HepG2 (cell line): ENCODE measurements around the gene C2orf78. TPM values are rescaled to one million over a fixed set of nuclear protein-coding genes. Genes with fewer than 3 reads are reported as not detected.

Experiments
- ATAC-seq: fragments of 200-7000 bp; cut with Tn5 transposase; 3 replicates; pipeline ENCODE4 v1.9.1; 2020; ENCODE audit warnings: mild to moderate bottlenecking, moderate library complexity
- BruUV-seq: library from RNA; stranded (reverse); fragments of 400-500 nt; replicated peaks from 2 replicates; lab custom pipeline; 2021; lab: Mats Ljungman, UMichigan
- CTCF ChIA-PET: fragments of 300-600 bp; formaldehyde crosslinking; extraction: SDS; loops from one replicate; lab custom pipeline; 2021; ENCODE audit warnings: low total read pairs, inconsistent platforms, low intra/inter-chr PET ratio; lab: Yijun Ruan, JAX
- POLR2A ChIA-PET: fragments of 350-600 bp; sonication (Branson Sonifier 250); formaldehyde crosslinking; loops from one replicate; lab custom pipeline; 2020; ENCODE audit warnings: antibody characterized with exemption, inconsistent platforms; lab: Yijun Ruan, JAX
- DNase-seq: peaks from one replicate; pipeline ENCODE4 v3.0.0-alpha.2; 2015; ENCODE audit warnings: low spot score
- FAIRE-seq: peaks from 3 replicates; lab custom pipeline; 2011; peaks lifted over from hg19 to GRCh38; lab: Jason Lieb, UNC
- H2AFZ ChIP-seq: one replicate; pipeline ENCODE4 v1.6.1; 2011; ENCODE audit warnings: low read length, inconsistent platforms
- H3K27ac ChIP-seq: fragments of 300-600 bp; 3 replicates; pipeline ENCODE4 v1.8.0; 2011; ENCODE audit warnings: mixed run types, mild to moderate bottlenecking, mixed read lengths, low read length, inconsistent platforms; ENCODE audit not compliant: insufficient read depth; ENCODE audit errors: extremely low read length
- H3K27me3 ChIP-seq, 2 experiments: fragments of 200-600 bp in 1 of 2; 2 replicates in 1 of 2; 3 replicates in 1 of 2; pipeline versions ENCODE4 v1.6.0 to v1.8.0; 2011; ENCODE audit warnings: low read length in 2 of 2, mild to moderate bottlenecking in 2 of 2, moderate library complexity in 2 of 2, inconsistent platforms in 1 of 2; ENCODE audit not compliant: insufficient read depth in 2 of 2, control insufficient read depth in 1 of 2
- H3K36me3 ChIP-seq, 2 experiments: fragments of 200-600 bp in 1 of 2; replicated peaks in 1 of 2; 2 replicates in 1 of 2; 3 replicates in 1 of 2; pipeline versions ENCODE4 v1.5.1 to v1.8.0; 2011; ENCODE audit warnings: low read length in 2 of 2, inconsistent platforms in 1 of 2; ENCODE audit not compliant: insufficient read depth in 2 of 2, control insufficient read depth in 1 of 2
- H3K4me1 ChIP-seq: 2 replicates; pipeline ENCODE4 v1.5.1; 2012; ENCODE audit warnings: low read length, inconsistent platforms; ENCODE audit not compliant: insufficient read depth
- H3K4me2 ChIP-seq: 2 replicates; pipeline ENCODE4 v1.6.0; 2011; ENCODE audit warnings: low read depth, low read length, inconsistent platforms
- H3K4me3 ChIP-seq, 3 experiments: fragments of 200-600 bp in 1 of 3; sonication (generic), shearing (Covaris generic) in 1 of 3; replicated peaks in 1 of 3; 2 replicates each; pipeline ENCODE4 v1.5.1; 2011 to 2016; ENCODE audit warnings: low read length in 3 of 3, inconsistent platforms in 2 of 3, low read depth in 2 of 3, mild to moderate bottlenecking in 2 of 3, control low read depth in 1 of 3, mixed read lengths in 1 of 3; ENCODE audit not compliant: insufficient read depth in 1 of 3
- H3K79me2 ChIP-seq: one replicate; pipeline ENCODE4 v1.6.1; 2011; ENCODE audit warnings: low read length, inconsistent platforms; ENCODE audit not compliant: insufficient read depth
- H3K9ac ChIP-seq: 2 replicates; pipeline ENCODE4 v1.6.0; 2011; ENCODE audit warnings: mild to moderate bottlenecking, low read depth, low read length, inconsistent platforms; ENCODE audit not compliant: insufficient read depth
- H3K9me3 ChIP-seq: 2 replicates; pipeline ENCODE4 v1.5.1; 2012; ENCODE audit warnings: mild to moderate bottlenecking, low read length
- H4K20me1 ChIP-seq: 2 replicates; pipeline ENCODE4 v1.6.0; 2011; ENCODE audit warnings: inconsistent platforms, mild to moderate bottlenecking, low read length, moderate library complexity; ENCODE audit not compliant: insufficient read depth
- AGO1 ChIP-seq: fragments of 200-400 bp; formaldehyde crosslinking; IDR thresholded peaks from 2 replicates; pipeline ENCODE4 v1.6.1; 2017; ENCODE audit warnings: mild to moderate bottlenecking, low read depth, low read length, moderate library complexity; ENCODE audit not compliant: poor library complexity, severe bottlenecking
- AHDC1 ChIP-seq: sonication (generic); formaldehyde crosslinking; IDR thresholded peaks from 2 replicates; pipeline ENCODE4 v1.5.1; 2020; ENCODE audit warnings: mild to moderate bottlenecking, missing genetic modification reagents, borderline replicate concordance
- CREBL2 ChIP-seq: sonication (generic); formaldehyde crosslinking; IDR thresholded peaks from 2 replicates; pipeline ENCODE4 v1.8.1; 2023; ENCODE audit warnings: missing genetic modification reagents, mild to moderate bottlenecking, borderline replicate concordance
- HHEX ChIP-seq: IDR thresholded peaks from 2 replicates; pipeline ENCODE4 v1.6.1; 2016; ENCODE audit warnings: control low read depth
- HMG20A ChIP-seq: IDR thresholded peaks from 2 replicates; pipeline ENCODE4 v1.6.1; 2016; ENCODE audit warnings: borderline replicate concordance
- HOXA3 ChIP-seq: sonication (generic); formaldehyde crosslinking; IDR thresholded peaks from 2 replicates; pipeline ENCODE4 v1.5.0; 2020; ENCODE audit warnings: missing genetic modification reagents
- PAX8 ChIP-seq: sonication (generic); formaldehyde crosslinking; IDR thresholded peaks from 2 replicates; pipeline ENCODE4 v1.8.0; 2022; ENCODE audit warnings: mild to moderate bottlenecking, missing genetic modification reagents, borderline replicate concordance
- SKI ChIP-seq: fragments of 450-650 bp; IDR thresholded peaks from one replicate; pipeline ENCODE4 v1.6.1; 2018; ENCODE audit warnings: mild to moderate bottlenecking; ENCODE audit not compliant: partially characterized antibody
- SP2 ChIP-seq: sonication (generic); formaldehyde crosslinking; IDR thresholded peaks from 2 replicates; pipeline ENCODE4 v1.5.1; 2020; ENCODE audit warnings: mild to moderate bottlenecking, missing genetic modification reagents
- ZFYVE20 ChIP-seq: sonication (generic); formaldehyde crosslinking; IDR thresholded peaks from 2 replicates; pipeline ENCODE4 v1.8.0; 2023; ENCODE audit warnings: low read depth, mild to moderate bottlenecking, moderate library complexity, missing genetic modification reagents, borderline replicate concordance
- ZSCAN29 ChIP-seq: sonication (generic); formaldehyde crosslinking; conservative IDR thresholded peaks from 2 replicates; pipeline ENCODE4 v1.4.0; 2020; ENCODE audit warnings: mild to moderate bottlenecking, missing genetic modification reagents
- WGBS: methylation state at CpG from one replicate; pipeline ENCODE4 v1.1.6; 2017; ENCODE audit warnings: low lambda C conversion rate; 5-methylcytosine and 5-hydroxymethylcytosine counted together
- in situ Hi-C: cut with HindIII; loops from 2 replicates; pipeline ENCODE4 v1.10.0; 2017; ENCODE audit warnings: low pct_unique_long_range_greater_than_20kb; ENCODE audit not compliant: extremely low pct_ligation_motif_present
- intact Hi-C: fragments of 100-400 bp; cut with micrococcal nuclease; formaldehyde crosslinking; loops from one replicate; pipeline ENCODE4 v1.10.0; 2022; ENCODE audit not compliant: unreplicated experiment
- polyA plus RNA-seq, 8 experiments: library from polyadenylated mRNA; depleted of rRNA in 3 of 8; stranded (reverse) in 7 of 8; unstranded in 1 of 8; fragments of >200 nt; fragmentation: Illumina TruSeq in 4 of 8; extraction: Trizol in 4 of 8; gene quantifications; 2 replicates each; pipeline versions ENCODE4 v1.2.1 to v1.2.3, GENCODE V29; 2011 to 2016; ENCODE audit warnings: low read depth in 4 of 8, missing spikeins in 1 of 8, mixed read lengths in 1 of 8; ENCODE audit not compliant: insufficient read depth in 1 of 8
- total RNA-seq, 5 experiments: library from RNA; depleted of rRNA; stranded (reverse); fragments of >200 nt; fragmentation: Illumina TruSeq; extraction: Trizol; gene quantifications; 2 replicates each; pipeline ENCODE4 v1.2.3, GENCODE V29; 2016; ENCODE audit warnings: low read depth in 1 of 5

Gene C2orf78
- total and polyA plus RNA-seq, 2 of the 13 experiments (the other 11 are each of a cell fraction or from before 2014, with no cell fraction given), result not detected

- peaks cover 0 to 4% of the 10 kb centered on the region in 2 experiments; a peak in 1 of 5 replicates for H3K27me3 ChIP-seq
- FAIRE-seq, result no peak
- intact Hi-C loops (no loop called here), in situ Hi-C loops (no loop called here)
- H3K9me3 ChIP-seq, result 0 out of 2 replicates have a peak, but pooled peaks cover 6% of the 10 kb centered on the region
- BruUV-seq, result no TSS peak
- peaks cover 17% of the 10 kb centered on the region; the same call in 1 of the 2 replicates for H3K4me1 ChIP-seq
- POLR2A ChIA-PET, result no interaction called here
- no peak for ATAC-seq
- H3K9ac ChIP-seq, result no peak overlapping the region
- no peak overlapping the region for H3K27ac ChIP-seq
- H2AFZ ChIP-seq, result no peak overlapping the region
- 86% methylated on average over 3 of the region's 3 CpGs for WGBS
- no peak overlapping the region for H3K4me3 ChIP-seq
- no peak for TF ChIP-seq CREBL2 (CRISPR knock-in tag)
- no peak for TF ChIP-seq HHEX (CRISPR knock-in tag)
- no peak for TF ChIP-seq HMG20A
- TF ChIP-seq ZSCAN29 (CRISPR knock-in tag), result no peak
- no peak for TF ChIP-seq HOXA3 (CRISPR knock-in tag)
- no peak for TF ChIP-seq SKI
- TF ChIP-seq PAX8 (CRISPR knock-in tag), result no peak
- no peak for TF ChIP-seq ZFYVE20 (CRISPR knock-in tag)
- no peak for TF ChIP-seq SP2 (CRISPR knock-in tag)
- no peak for TF ChIP-seq AGO1
- no peak for TF ChIP-seq AHDC1 (CRISPR knock-in tag)
- H3K79me2 ChIP-seq, result peaks cover 15% of the 10 kb centered on the region
- 0 out of 5 replicates have a peak, but pooled peaks cover 0 to 6% of the 10 kb centered on the region in 2 experiments for H3K36me3 ChIP-seq
- no peaks in the 10 kb centered on the region for H4K20me1 ChIP-seq
- no peak for DNase-seq
- no peak overlapping the region for H3K4me2 ChIP-seq
- CTCF ChIA-PET, result no interaction called here
Measured at GRCh38 chr2:73739101-73739500, 44.9 kb upstream of the C2orf78 start.
